NCI-H226 (cell line): Measurements from ENCODE around the gene ACOXL.

Experiments used
- DNase-seq: peaks from one replicate; pipeline ENCODE4 v3.0.0-alpha.2; 2015

The ACOXL gene

DNA sequence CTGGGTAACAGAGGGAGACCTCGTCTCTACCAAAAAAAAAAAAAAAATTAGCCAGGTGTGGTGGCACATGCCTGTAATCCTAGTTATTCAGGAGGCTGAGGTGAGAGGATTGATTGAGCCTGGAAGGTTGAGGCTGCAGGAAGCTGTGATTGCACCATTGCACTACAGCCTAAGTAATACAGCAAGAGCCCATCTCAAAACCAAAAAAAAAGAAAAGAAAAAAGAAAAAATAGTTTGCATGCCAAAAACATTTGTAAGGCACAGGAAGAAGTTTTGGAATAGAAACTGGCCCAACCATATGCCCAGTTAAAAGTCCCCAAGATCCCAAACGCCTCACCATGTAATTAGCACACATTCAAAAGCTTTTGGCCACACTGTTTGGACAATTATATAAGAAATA lies 13.4 kb upstream of the ACOXL start:
- peak; percentile 23 for DNase-seq

- peak; percentile 26 for DNase-seq
These were observed 11.8 kb upstream of the ACOXL start for GRCh38 chr2:110720547-110720946.

DNA sequence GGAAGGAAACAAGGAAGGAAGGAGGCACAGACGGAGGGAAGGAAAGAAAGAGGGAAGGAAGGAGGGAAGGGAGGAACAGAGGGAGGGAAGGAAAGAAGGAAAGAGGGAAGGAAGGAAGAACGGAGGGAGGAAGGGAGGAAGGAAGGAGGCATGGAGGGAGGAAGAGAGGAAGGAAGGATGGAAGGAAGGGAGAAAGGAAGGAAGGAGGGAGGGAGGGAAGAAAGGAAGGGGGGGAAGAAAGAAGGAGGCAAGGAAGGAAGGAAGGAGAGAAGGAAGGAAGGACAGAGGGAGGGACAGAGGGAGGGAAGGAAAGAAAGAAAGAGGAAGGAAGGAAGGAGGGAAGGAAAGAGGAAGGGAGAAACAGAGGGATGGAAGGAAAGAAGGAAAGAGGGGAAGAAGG lies 7.6 kb upstream of the ACOXL start:
- DNase-seq = no peak

- no peak for DNase-seq
These were observed 7.0 kb upstream of the ACOXL start for GRCh38 chr2:110725370-110725769.

- DNase-seq = no peak
These were observed 6.5 kb upstream of the ACOXL start for GRCh38 chr2:110725859-110726258.

DNA sequence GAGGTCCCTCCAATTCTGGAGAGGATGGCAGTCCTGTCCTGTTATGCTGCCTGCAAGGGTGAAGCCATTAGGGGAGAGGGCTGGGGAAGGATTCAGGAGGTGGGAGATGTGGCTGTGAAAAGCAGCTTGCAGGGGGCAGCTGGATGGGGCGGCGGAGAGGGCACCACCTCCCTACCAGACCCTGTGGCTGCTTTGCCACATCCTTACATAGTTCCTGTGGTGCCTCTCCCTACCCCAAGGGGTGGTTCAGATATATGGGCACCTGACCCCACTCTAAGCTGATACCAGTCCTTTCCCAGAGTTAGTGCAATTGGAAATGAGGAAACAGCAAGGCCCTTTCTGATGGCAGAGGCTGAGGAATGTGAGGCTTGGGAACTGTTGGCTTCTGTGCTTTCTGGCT lies 6.1 kb upstream of the ACOXL start:
- no peak for DNase-seq

DNA sequence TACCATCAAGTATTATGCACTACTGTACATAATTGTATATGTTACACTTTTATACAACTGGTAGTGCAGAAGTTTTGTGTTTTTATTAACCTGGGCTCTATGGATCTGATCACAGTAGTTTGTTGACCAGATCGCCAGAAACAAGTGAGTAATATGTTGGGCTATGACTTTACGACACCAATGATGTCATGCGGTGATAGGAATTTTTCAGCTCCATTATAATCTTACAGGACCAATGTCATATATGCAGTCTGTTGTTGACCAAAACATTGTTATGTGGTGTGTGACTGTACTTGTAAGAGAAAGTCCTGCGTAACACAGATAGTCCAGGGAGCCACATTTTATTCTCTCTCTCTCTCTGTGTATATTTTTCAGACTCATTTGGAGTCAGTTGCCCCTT lies 4.5 kb upstream of the ACOXL start:
- DNase-seq = no peak

GRCh38 chr2:110729106-110729505 lies 3.3 kb upstream of the ACOXL start:
- DNase-seq = no peak

DNA sequence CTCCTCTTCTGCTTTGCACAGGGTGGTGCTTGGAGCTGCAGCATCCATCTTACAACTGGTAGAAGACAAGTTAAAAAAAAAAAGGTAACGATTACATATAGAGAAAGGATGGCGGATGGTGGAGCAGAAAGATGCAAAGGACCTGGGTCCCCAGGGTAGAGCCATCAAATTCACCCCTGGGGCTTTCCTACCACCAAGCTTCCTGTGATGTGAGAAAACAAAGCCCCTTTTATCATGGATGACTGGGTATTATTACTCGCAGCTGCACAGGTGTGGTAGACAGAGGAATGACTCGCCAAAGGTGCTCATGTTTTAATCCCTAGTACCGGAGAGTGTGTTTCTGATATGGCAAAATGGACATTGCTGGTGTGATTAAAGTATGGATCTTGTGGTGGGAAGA lies 1.3 kb upstream of the ACOXL start:
- DNase-seq = no peak

DNA sequence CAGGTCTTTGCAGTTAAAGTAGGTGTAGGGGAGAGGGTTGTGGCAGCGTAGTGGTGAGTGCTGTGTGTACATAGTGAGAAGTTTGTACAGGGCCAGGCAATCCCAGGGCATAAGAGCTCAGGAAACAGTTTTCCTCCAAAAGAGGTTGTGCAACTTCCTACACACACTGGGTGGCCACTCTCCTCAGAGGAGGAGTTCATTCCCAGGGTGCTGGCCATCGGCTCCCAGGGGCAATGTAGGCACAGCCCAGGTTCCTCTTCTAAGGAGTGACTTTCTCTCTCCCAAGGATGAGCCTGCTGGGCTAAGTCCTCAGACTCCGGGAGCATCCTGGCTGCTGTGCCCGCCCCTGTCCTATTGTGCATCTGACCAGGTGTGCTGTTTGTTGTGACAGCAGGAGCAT lies 3.0 kb downstream of the ACOXL start:
- peak; percentile 71 for DNase-seq

GRCh38 chr2:110737783-110738182 lies 5.4 kb downstream of the ACOXL start:
- DNase-seq = no peak

DNA sequence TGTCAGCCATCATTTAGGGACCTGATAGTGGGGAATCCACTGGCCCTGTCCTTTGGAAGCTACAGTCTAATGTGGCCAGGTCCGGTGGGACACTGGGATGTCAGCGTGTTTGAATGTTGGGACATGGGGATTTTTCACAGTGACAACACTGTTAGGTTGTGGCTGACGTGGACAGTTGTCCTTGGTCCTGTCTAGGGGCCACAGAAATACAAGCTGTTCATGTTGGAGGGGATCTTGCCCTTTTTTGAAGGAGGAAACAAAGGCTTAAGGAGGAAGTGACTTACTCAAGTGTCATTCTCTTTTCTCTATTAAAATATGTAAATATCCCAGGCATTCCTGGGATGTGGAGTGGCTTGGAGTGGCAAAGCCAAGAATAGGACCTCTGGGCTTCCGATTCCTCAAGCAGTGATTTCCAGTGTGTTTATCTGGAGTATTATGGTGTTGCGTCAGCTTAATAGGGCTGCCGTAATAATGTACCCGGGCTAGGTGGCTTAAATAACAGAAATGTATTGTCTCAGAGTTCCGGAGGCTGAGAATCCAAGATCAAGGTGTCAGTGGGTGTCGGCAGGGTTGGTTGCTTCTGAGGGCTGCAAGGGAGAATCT lies 8.5 kb downstream of the ACOXL start:
- DNase-seq = peak; percentile 62

DNA sequence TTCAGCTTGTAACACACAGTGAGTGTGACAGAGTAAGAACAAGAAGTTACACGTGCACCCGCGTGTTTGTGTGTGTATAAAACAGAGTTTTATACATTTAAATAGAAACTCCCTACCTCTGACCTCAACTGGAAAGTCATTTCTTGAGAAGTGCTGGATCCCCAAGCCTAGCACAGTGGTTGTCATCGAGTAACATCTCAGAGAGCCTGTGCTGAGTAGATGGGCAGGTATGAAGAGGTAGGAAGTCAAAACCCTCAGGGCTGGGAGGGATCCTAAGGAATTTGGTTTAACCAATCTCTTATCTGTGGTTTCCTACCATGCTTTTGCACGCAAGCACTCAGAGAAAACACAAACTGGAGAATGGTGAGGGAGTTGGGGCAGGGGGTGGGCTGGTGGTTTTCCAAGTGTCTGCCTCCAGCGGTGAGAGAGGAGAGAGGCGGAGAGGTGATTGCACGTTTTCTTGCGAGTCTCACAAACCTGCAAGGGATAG lies 9.2 kb downstream of the ACOXL start:
- DNase-seq = peak; percentile 97

GRCh38 chr2:110742412-110742811 lies 10.0 kb downstream of the ACOXL start:
- DNase-seq = no peak

- DNase-seq = no peak
These were observed 11.2 kb downstream of the ACOXL start for GRCh38 chr2:110743600-110743999.

GRCh38 chr2:110744429-110744828 lies 12.1 kb downstream of the ACOXL start:
- DNase-seq = no peak

- no peak for DNase-seq
These were observed 12.7 kb downstream of the ACOXL start for GRCh38 chr2:110745048-110745447.

DNA sequence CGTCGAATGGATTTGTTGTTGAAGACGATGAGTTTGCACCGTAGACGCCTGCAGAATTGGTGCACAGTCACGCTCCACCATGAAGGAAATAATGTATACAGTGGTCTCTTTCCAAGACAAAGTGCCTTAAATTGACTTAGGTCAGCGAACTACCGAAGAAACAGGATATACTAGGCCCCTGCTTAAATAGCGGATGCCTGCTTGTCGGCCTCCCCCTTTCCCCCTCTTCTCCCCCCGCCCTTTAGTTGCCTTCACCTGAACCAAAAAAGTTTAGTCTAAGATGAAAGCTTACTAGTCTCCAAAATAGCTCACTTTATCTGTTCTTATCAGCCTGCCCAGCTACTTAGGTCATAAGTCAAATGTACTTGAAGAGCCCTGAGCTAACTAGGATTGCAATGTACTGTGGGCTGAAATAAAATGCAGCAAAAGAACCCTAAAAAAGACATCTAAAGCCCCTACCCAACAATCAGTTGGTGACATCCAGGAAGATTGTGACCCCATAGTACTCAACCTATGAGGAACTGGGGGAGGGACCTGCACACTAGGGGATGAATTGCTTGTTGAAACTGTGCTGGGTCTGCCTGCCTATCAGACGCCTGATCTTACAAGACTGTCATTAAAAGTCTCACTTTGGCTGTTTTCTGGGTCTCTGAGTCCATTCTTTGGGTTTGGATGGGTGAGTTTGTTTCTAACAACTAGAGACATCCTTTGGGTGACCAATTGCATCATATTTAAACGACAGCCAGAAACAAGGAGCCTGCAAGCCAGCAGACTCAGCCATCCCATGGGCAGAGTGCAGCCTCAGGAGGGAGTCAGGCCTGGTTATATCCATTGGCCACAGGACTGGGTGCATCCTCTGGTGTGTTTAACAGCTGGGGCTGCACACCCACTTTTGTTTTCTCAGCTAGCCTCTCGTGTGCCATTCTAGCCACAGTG lies 14.5 kb downstream of the ACOXL start:
- no peak for DNase-seq

DNA sequence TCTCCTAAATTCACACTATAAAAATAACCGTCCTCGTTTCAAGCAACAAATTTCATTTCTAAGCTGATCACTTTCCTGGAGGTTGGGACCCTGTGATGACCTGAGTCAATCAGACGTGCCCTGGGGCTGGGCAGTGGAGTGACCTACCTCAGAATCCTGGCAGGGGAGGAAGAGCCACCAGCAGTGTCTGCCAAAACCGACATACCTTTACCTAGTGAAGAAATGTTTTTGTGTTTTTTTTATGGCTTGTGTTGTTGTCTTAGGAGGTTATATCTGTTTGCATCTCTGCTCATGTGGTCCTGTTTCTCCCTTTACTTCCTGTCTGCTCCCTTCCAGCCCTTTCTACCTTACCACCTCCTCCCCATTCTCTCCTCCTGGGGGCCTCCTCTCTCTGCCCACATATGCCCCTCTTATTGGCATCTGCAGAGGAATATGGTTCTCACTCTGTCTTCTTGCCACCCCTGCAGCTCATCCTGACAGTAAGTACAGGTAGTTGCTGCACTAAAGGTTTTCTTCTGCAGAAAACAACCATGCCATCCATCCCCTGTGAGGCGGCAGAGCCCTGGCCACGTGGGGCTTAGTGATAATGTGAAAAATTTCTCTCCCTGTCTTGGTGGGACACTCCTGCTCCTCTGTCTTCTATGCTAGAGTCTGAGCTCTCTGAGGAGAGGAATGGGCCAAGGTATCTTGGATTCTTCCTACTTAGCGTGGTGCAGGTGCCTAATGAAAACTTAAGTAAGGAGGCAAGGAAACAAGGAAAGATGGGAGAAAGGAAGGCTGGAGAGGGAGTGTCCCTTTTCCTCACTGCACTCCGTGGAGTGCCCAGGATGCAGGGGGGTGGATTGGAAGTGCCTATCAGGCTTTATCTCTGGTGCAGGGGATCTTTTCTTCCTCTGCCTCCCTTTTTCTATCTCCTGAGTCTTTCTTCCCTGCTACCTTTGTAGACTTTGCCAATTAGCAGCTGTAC lies 15.4 kb downstream of the ACOXL start:
- no peak for DNase-seq

DNA sequence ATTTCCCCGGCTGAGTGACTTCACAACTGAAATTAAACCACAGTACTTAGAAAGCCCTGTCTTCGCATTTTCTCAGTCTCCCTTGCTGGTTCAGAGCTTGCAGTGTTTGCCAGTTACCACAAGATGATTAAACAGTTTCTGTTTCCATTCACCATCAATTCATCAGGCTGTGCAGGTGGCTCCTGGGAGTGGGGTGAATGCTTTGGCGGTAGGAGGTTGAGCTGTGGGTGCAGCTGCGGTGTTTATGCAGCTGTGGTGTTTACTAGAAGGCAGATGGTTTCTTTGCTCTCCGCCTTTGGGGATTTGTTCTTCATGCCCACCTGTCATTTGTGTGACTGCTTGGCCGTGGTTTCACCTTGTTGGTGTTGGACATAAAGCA lies 16.1 kb downstream of the ACOXL start:
- DNase-seq = no peak

GRCh38 chr2:110751642-110752041 lies 19.3 kb downstream of the ACOXL start:
- no peak for DNase-seq

- no peak for DNase-seq
These were observed 20.5 kb downstream of the ACOXL start for GRCh38 chr2:110752871-110753270.

DNA sequence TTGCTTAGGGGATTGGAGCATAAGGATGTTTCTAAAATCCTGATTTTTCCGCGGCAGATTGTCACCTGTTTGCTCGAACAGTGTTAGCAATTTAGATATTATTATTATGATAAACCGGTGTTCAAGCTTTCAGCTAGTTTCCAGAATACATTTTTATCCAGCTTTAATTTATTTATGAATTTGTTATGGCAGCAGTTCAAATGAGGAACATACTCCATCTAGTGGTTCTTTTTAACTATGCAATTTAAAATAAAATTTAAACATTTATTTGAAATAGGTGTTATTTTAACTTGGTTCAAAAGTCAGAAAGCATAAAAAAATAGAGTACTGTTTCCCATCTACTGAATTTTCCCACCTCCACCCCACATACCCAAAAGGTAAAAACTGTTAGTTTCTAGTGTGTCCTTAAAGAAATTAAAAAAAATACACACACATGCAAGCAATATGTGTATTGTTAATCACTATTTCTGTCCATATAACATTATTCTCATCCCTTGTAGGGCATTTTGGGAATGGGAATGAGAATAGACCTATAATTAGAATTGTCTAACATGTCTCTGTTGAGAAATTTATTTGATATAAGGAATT lies 23.2 kb downstream of the ACOXL start:
- no peak for DNase-seq
